SK-N-SH (cell line): ENCODE measurements around the gene RNU7-1. TPM values are rescaled to one million over a fixed set of nuclear protein-coding genes. Genes with fewer than 3 reads are reported as not detected.

Experiments used
- CTCF ChIA-PET: fragments of 300-600, 350-600 bp; formaldehyde crosslinking; extraction: SDS; loops from one replicate; lab custom pipeline; 2021; lab: Yijun Ruan, JAX
- POLR2A ChIA-PET: fragments of 350-600 bp; sonication (Branson Sonifier 250); formaldehyde crosslinking; extraction: SDS; loops from one replicate; lab custom pipeline; 2020; ENCODE audit warnings: antibody characterized with exemption, inconsistent platforms; lab: Yijun Ruan, JAX
- DNase-seq: peaks from one replicate; pipeline ENCODE4 v3.0.0; 2012
- H2AFZ ChIP-seq: fragments of 200-600 bp; sonication (generic); 2 replicates; pipeline ENCODE4 v1.8.1; 2016; ENCODE audit warnings: antibody characterized with exemption, mild to moderate bottlenecking, low read depth
- H3F3A ChIP-seq: fragments of 200-600 bp; sonication (generic); replicated peaks from 2 replicates; pipeline ENCODE3; 2016; ENCODE audit warnings: antibody characterized with exemption, mild to moderate bottlenecking; ENCODE audit not compliant: insufficient read depth
- H3K27ac ChIP-seq, 2 experiments: fragments of 200-500 bp in 1 of 2; fragments of 200-600 bp in 1 of 2; sonication (Bioruptor generic) in 1 of 2; sonication (generic), shearing (Covaris generic) in 1 of 2; 2 replicates each; pipeline versions ENCODE4 v1.5.1 to v1.6.1; 2014 to 2016; ENCODE audit warnings: low read depth in 2 of 2, inconsistent platforms in 1 of 2, low read length in 1 of 2, mild to moderate bottlenecking in 1 of 2, mixed read lengths in 1 of 2
- H3K27me3 ChIP-seq: fragments of 200-600 bp; sonication (generic), shearing (Covaris generic); 2 replicates; pipeline ENCODE4 v1.6.1; 2016; ENCODE audit warnings: mixed run types; ENCODE audit not compliant: insufficient read depth
- H3K36me3 ChIP-seq, 2 experiments: fragments of 200-500 bp in 1 of 2; fragments of 200-600 bp in 1 of 2; sonication (Bioruptor generic) in 1 of 2; sonication (generic) in 1 of 2; replicated peaks in 1 of 2; 2 replicates each; pipeline versions ENCODE3 to v1.5.1; 2014 to 2016; ENCODE audit warnings: low read length in 1 of 2, mild to moderate bottlenecking in 1 of 2; ENCODE audit not compliant: insufficient read depth in 2 of 2, control insufficient read depth in 1 of 2
- H3K4me1 ChIP-seq, 2 experiments: fragments of 200-500 bp in 1 of 2; fragments of 200-600 bp in 1 of 2; sonication (Bioruptor generic) in 1 of 2; sonication (generic), shearing (Covaris generic) in 1 of 2; 2 replicates each; pipeline versions ENCODE4 v1.5.1 to v1.6.1; 2014 to 2016; ENCODE audit warnings: low read depth in 1 of 2, low read length in 1 of 2, mixed run types in 1 of 2; ENCODE audit not compliant: insufficient read depth in 2 of 2, control insufficient read depth in 1 of 2
- H3K4me2 ChIP-seq: fragments of 200-600 bp; sonication (generic), shearing (Covaris generic); 2 replicates; pipeline ENCODE4 v1.6.1; 2017; ENCODE audit warnings: mixed run types
- H3K4me3 ChIP-seq, 2 experiments: fragments of 200-500 bp in 1 of 2; fragments of 200-600 bp in 1 of 2; sonication (Bioruptor generic) in 1 of 2; sonication (generic), shearing (Covaris generic) in 1 of 2; 2 replicates each; pipeline versions ENCODE4 v1.5.1 to v1.8.1; 2014 to 2016; ENCODE audit warnings: low read depth in 2 of 2, inconsistent platforms in 1 of 2, low read length in 1 of 2, mild to moderate bottlenecking in 1 of 2, mixed read lengths in 1 of 2, moderate library complexity in 1 of 2
- H3K79me2 ChIP-seq: fragments of 200-600 bp; sonication (generic); 2 replicates; pipeline ENCODE4 v1.8.1; 2017; ENCODE audit warnings: mild to moderate bottlenecking; ENCODE audit not compliant: insufficient read depth
- H3K9ac ChIP-seq: fragments of 200-600 bp; sonication (generic); 2 replicates; pipeline ENCODE4 v1.6.1; 2017; ENCODE audit warnings: mixed run types
- H3K9me2 ChIP-seq: fragments of 200-600 bp; sonication (generic); 2 replicates; pipeline ENCODE4 v1.6.1; 2017; ENCODE audit warnings: mixed run types
- H3K9me3 ChIP-seq: fragments of 200-600 bp; sonication (generic); 2 replicates; pipeline ENCODE4 v1.6.1; 2017; ENCODE audit warnings: mixed run types, mild to moderate bottlenecking, moderate library complexity
- H4K20me1 ChIP-seq: fragments of 200-600 bp; sonication (generic); 2 replicates; pipeline ENCODE4 v1.6.1; 2017; ENCODE audit warnings: mild to moderate bottlenecking, mixed run types; ENCODE audit not compliant: insufficient read depth
- CHD2 ChIP-seq: fragments of 150-350 bp; IDR thresholded peaks from 2 replicates; pipeline ENCODE4 v1.6.1; 2018; ENCODE audit warnings: low read length; ENCODE audit not compliant: partially characterized antibody
- EP300 ChIP-seq, 2 experiments: IDR thresholded peaks; 2 replicates each; pipeline versions ENCODE4 v1.4.0 to v1.6.1; 2012; ENCODE audit warnings: borderline replicate concordance in 1 of 2, low read depth in 1 of 2, low read length in 1 of 2
- FOSL2 ChIP-seq: IDR thresholded peaks from 2 replicates; pipeline ENCODE4 v1.4.0; 2012; ENCODE audit warnings: low read depth, mild to moderate bottlenecking, moderate library complexity, borderline replicate concordance
- GATA2 ChIP-seq: sonication (generic); formaldehyde crosslinking; IDR thresholded peaks from 2 replicates; pipeline ENCODE4 v1.5.0; 2020; ENCODE audit warnings: mild to moderate bottlenecking, missing genetic modification reagents
- JUND ChIP-seq: IDR thresholded peaks from 2 replicates; pipeline ENCODE4 v1.4.0; 2012
- MEF2A ChIP-seq: IDR thresholded peaks from 2 replicates; pipeline ENCODE4 v1.4.0; 2012; ENCODE audit warnings: low read depth, borderline replicate concordance
- POLR2AphosphoS5 ChIP-seq: IDR thresholded peaks from 2 replicates; pipeline ENCODE4 v1.6.1; 2012; ENCODE audit warnings: low read depth, low read length
- RXRA ChIP-seq: IDR thresholded peaks from 2 replicates; pipeline ENCODE4 v1.4.0; 2012; ENCODE audit warnings: low read depth, mild to moderate bottlenecking, borderline replicate concordance
- SMC3 ChIP-seq: IDR thresholded peaks from 2 replicates; pipeline ENCODE4 v1.6.1; 2012; ENCODE audit warnings: low read depth, low read length, improper control_type of control experiment
- TAF1 ChIP-seq: IDR thresholded peaks from 2 replicates; pipeline ENCODE4 v1.6.1; 2012; ENCODE audit warnings: low read depth, mild to moderate bottlenecking, low read length, moderate library complexity, borderline replicate concordance
- USF2 ChIP-seq: fragments of 150-350 bp; IDR thresholded peaks from 2 replicates; pipeline ENCODE4 v1.6.1; 2017; ENCODE audit warnings: antibody characterized with exemption, low read length, low read depth, borderline replicate concordance
- YY1 ChIP-seq: IDR thresholded peaks from 2 replicates; pipeline ENCODE4 v1.4.0; 2012; ENCODE audit warnings: low read depth, mild to moderate bottlenecking
- WGBS: methylation state at CpG from one replicate; pipeline ENCODE4 v1.1.6; 2017; ENCODE audit warnings: low lambda C conversion rate; 5-methylcytosine and 5-hydroxymethylcytosine counted together
- polyA plus RNA-seq, 3 experiments: library from polyadenylated mRNA; depleted of rRNA; stranded (reverse); fragments of >200 nt; gene quantifications; 2 replicates each; pipeline ENCODE4 v1.2.3, GENCODE V29; 2012

The RNU7-1 gene
- polyA plus RNA-seq, 1 of the 3 experiments (the other 2 are of a cell fraction) = not detected

- peak overlapping the region; percentile 49 to 82; a peak in 3 of 4 replicates for H3K27ac ChIP-seq
- ChIA-PET CTCF (interaction anchor here (1.0 to 9.6 kb wide), 7 partner anchors 10 to 47 kb away, joined by 3 to 62 read pairs (median 4); partner anchors contain the start of genes C12orf57 and RNU7-1), POLR2A (interaction anchor here (0.8 to 4.2 kb wide), 7 partner anchors 10 to 42 kb away, joined by 3 to 21 read pairs (median 11); partner anchors contain the start of genes C12orf57, RNU7-1 and SPSB2)
- no peaks in the 10 kb centered on the region for H3K9me2 ChIP-seq
- peaks cover under 1 to 9% of the 10 kb centered on the region in 2 experiments for H3K36me3 ChIP-seq
- TF ChIP-seq USF2 (no peak), CHD2 (peak; percentile 12), JUND (no peak), MEF2A (no peak), POLR2AphosphoS5 (no peak), EP300 (IDR thresholded peaks at IDR 0.05; ENCODE audit: borderline replicate concordance in 1 of 2, low read depth in 1 of 2, low read length in 1 of 2) (no peak), RXRA (no peak)
- H2AFZ ChIP-seq = peak overlapping the region; percentile 74; the same call in 1 of the 2 replicates
- WGBS = 11% methylated on average over 20 of the region's 29 CpGs
- peak; percentile 80 for DNase-seq
- H3K4me1 ChIP-seq = peaks cover 14 to 18% of the 10 kb centered on the region in 2 experiments; a peak in 2 of 4 replicates
- peaks cover 13% of the 10 kb centered on the region; the same call in 1 of the 2 replicates for H3K79me2 ChIP-seq
- peak overlapping the region; percentile 97 for H3K4me2 ChIP-seq
- peak overlapping the region; percentile 69 to 92 for H3K4me3 ChIP-seq
- H4K20me1 ChIP-seq = no peaks in the 10 kb centered on the region
- no peaks in the 10 kb centered on the region for H3F3A ChIP-seq
- H3K9me3 ChIP-seq = no peaks in the 10 kb centered on the region
- peak overlapping the region; percentile 75 for H3K9ac ChIP-seq
- H3K27me3 ChIP-seq = no peaks in the 10 kb centered on the region
Measured at GRCh38 chr12:6914947-6915788, 28.4 kb upstream of the RNU7-1 start.

- no peaks in the 10 kb centered on the region for H4K20me1 ChIP-seq
- WGBS = 75% methylated on average over 7 of the region's 14 CpGs
Measured at GRCh38 chr12:6915789-6916285, 27.8 kb upstream of the RNU7-1 start.

More at GRCh38 chr12:6915789-6916285, 27.8 kb upstream of the RNU7-1 start:
- Histone ChIP-seq H3K9ac (no peak overlapping the region), H3K79me2 (peaks cover 13% of the 10 kb centered on the region; the same call in 1 of the 2 replicates), H3F3A (no peaks in the 10 kb centered on the region), H3K4me3 (peak overlapping the region; percentile 28 to 92; a peak in 3 of 4 replicates), H2AFZ (no peak overlapping the region), H3K27me3 (no peaks in the 10 kb centered on the region), H3K36me3 (peaks cover 6 to 9% of the 10 kb centered on the region in 2 experiments), H3K9me2 (no peaks in the 10 kb centered on the region), H3K4me2 (peak overlapping the region; percentile 97), H3K27ac (no peak overlapping the region; a peak in 1 of 4 replicates), H3K4me1 (peaks cover 14 to 18% of the 10 kb centered on the region in 2 experiments; a peak in 2 of 4 replicates), H3K9me3 (no peaks in the 10 kb centered on the region)
- DNase-seq = no peak
- POLR2A ChIA-PET = interaction anchor here (0.8 to 4.2 kb wide), 5 partner anchors 9 to 43 kb away, joined by 4 to 21 read pairs (median 11); partner anchors contain the start of genes C12orf57, RNU7-1 and SPSB2
- CTCF ChIA-PET = interaction anchor here (1.0 to 9.6 kb wide), 6 partner anchors 9 to 48 kb away, joined by 3 to 62 read pairs (median 8); partner anchors contain the start of genes C12orf57, RNU7-1 and SPSB2
- TF ChIP-seq YY1 (no peak), SMC3 (no peak), FOSL2 (no peak), TAF1 (no peak), GATA2 (CRISPR knock-in tag) (no peak)
